Hindlimb muscle (tissue), 1 donor: Measurements from ENCODE around the gene PRTFDC1. TPM values are rescaled to one million over a fixed set of nuclear protein-coding genes. Genes with fewer than 3 reads are reported as not detected.

Experiments
- DNase-seq: peaks from one replicate; pipeline ENCODE4 v3.0.0-alpha.2; 2013
- polyA plus RNA-seq: library from polyadenylated mRNA; unstranded; fragments of 120-200 nt; gene quantifications from one replicate; pipeline ENCODE4 v1.2.1, GENCODE V29; 2013; ENCODE audit not compliant: insufficient read length

The PRTFDC1 gene
- polyA plus RNA-seq, 1 donor: 10.1 TPM

DNA sequence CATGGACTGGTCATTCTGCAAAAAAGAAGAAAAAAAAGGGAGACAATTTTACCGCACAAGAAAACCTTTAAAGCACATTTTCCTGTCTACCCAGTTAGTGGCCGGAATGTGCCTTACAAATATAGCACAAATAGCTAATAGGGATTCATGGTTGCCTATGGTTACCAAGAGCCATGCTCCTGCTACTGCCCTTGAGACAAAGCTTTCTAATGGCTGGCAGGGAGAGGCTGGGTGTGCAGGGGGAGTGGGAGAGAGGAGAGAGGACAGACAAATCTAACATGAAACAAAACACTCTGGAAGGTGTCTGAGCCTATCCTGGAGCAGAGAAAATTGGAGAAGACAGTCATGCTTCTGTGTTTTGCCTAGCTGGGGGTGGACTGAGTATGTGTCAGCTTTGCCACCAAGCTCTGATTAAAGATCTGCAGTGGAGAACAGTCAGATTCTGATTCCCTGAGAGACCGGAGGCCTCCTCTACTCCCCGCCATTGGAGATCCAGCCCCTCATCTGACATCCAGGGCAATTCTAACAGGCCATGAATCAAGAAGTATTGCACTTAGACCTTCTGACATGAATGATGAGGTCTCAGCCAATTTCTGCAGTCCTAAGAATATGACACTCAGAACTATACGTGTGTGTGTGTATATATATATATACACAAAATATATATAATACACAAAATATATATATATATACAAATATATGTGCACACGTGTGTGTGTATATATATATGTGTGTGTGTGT, 80.2 kb downstream of the PRTFDC1 start:
- no peak for DNase-seq

DNA sequence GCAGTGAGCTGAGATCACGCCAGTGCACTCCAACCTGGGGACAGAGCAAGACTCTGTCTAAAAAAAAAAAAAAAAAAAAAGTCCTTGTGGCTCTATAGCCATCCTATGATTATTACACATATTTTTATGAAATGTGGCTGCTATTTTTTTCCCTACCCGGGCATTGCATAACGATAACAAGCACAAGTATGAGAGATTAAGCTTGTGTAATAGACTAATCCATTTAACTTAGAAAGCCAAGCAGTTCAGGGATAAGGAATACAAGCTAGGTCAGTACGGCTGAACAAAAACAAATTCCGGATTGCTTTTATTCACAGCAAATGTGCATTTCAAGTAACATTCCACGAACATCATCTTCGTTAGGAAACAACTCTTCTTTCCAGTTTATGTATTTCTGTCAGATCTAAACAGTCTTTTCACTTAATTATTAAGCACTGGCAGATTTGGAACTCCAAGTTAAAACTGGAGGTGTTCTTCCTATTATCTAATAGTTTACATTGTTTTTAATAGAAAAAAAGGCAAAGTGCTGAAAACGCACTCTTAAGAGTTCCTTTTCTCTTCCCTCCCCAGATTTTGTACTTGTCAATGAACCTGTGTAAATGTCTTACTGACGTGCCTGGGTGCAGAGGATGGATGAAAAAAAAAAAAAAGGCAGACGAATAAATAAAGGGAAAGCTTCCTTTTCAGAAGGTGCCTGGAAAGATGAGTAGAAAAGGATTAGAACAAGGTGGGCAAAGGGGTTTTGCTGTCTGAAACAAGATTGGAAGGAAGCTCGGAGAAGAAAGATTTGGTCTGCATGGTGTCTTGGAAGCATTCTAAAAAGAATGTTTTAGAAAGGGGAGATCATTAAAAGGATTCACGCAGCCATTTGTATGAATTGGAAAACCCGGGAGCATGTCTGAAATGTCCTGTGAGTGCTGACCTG, 81.1 kb downstream of the PRTFDC1 start:
- no peak for DNase-seq

DNA sequence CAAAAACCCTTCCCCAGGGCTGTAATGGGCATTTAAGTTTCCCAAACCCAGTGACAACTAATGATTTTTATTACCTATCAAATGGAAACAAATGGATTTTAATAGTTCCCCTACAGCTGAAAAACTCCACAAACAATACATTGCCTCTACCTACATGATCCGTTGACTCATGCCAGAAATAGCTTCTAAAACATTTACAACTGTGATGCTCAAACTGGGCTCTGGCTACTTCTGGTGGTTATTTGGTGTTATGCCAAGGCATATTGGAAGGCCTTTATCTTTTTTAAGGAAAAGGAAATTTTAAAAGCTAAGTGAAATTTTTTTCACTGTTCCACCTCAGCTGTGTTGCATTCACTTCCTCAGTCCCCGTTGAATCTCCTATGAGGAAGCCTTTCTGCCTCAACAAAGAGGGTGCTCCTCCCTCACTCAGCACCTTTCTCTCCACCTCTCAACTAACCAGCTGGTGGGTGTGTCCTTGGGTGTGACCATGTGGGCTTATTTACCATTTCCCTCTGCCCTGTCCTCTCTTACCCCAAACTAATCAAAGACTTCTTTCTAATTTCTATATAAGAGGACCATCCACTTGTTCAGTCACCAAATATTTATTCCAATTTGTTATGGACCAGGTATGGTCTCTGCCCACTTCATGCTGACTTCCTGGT, 82.9 kb downstream of the PRTFDC1 start:
- no peak for DNase-seq

DNA sequence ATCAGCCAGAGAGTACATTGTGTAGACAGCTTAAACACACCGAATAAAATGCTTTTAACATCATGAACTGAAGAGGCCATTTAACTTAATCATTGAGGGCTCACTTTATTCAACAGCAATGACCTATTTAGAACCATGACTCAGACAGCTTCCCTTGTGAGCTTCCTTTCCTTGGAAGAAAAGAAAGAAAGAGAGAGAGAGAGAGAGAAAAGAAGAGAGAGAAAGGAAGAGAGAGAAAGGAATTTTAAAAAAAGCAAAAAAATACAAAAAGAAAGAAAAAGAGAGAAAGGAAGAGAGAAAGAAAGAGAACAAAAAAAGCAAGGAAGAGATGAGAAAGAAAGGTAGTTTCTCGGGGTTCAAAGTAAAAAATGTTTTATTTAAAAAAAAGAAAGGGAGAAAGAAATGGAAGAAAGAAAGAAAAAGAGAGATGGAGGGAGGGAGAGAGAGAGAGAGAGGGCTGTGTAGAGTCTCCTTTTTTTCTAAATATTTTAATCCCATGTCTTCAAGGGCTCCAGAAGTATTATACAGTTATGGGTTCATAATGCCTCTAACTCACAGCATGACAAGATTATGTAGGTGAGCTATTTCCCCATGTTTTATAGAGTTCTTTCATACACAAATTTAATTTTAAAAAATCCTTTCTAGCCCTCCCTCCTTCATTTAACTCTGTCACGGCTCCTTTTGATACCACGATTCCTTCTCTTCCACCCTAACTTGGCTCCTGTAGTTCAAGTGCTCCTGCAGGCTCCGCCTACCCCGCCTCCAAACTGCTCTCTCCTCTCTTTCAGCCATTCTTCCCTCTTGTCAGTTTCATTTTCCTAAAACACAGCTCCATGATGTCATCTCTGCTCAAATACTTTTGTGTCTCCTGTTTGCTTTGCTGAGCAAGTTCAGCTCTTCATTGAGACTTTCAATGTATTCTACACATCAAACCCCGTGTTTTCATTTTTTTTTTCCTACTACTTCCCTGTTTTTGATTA, 85.5 kb downstream of the PRTFDC1 start:
- peak; percentile 56 for DNase-seq

DNA sequence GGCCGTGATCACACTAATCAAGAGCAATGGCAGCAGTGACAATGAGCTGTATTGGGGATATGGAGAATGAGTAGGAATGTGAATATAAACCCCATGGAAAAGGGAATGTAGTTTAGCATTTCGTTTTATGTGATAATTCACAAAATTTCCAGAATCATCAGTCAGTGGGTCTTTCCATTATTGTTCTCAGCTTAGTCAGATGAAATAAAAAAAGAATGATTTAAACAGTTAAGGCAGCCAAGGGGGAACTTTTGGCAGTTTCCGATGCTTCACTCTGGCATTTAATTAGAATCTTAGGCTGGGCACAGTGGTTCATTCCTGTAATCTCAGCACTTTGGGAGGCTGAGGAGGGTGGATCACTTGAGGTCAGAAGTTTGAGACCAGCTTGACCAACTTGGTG, 86.6 kb downstream of the PRTFDC1 start:
- no peak for DNase-seq

DNA sequence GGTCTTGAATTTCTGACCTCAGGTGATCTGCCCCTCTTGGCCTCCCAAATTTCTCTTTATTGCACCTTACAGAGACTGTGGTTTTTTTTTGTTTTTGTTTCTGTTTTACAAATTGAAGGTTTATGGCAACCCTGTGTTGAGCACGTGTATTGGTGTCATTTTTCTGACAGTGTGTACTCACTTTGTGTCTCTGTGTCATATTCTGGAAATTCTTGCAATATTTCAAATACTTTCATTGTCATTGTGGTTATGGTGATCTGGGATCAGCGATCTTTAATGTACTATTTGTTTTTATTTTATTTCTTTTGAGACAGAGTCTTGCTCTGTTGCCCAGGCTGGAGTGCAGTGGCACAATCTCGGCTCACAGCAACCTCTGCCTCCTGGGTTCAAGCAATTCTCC, 89.8 kb downstream of the PRTFDC1 start:
- no peak for DNase-seq

DNA sequence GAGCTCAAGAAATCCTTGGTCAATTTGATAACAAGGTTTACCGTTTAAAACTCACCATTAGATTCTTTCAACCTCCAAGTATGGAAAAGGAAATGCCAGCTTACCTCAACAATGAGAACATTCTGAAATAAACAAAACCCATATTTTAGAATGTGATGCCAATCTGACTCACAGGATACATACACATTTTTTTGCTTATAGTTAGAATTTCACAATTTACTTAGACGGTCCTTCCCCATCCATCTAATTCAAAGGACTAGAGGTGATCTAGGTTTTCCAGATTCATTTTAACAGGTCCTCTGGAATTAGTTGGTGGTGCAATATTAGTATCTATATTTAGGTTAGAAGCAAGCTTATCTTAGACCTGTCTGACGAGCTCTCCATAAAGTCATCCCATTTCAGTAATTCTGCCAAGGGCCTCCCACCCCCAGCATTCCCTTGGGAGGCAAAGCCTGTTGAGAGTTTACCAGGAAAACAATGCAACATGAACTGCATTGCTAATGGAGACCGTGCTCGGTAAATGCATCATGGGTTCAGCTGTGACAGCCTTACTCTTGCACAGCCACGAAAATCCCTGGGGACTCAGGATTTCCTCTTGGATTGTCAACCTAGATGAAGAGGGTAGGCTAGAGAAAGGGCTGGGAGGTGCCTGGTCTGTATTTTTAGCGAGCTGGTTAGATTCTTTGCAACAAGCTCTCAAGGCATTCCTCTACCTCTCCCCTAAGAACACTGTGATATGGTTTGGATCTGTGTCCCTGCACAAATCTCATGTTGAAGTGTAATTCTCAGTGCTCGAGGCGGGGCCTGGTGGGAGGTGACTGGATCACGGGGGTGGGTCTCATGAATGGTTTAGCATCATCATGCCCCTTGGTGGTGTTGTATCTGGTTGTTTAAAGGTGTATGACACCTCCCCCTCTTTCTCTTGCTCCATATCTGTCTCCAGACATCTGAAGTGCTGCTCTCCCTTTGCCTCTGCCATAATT, 93.8 kb downstream of the PRTFDC1 start:
- DNase-seq: no peak

DNA sequence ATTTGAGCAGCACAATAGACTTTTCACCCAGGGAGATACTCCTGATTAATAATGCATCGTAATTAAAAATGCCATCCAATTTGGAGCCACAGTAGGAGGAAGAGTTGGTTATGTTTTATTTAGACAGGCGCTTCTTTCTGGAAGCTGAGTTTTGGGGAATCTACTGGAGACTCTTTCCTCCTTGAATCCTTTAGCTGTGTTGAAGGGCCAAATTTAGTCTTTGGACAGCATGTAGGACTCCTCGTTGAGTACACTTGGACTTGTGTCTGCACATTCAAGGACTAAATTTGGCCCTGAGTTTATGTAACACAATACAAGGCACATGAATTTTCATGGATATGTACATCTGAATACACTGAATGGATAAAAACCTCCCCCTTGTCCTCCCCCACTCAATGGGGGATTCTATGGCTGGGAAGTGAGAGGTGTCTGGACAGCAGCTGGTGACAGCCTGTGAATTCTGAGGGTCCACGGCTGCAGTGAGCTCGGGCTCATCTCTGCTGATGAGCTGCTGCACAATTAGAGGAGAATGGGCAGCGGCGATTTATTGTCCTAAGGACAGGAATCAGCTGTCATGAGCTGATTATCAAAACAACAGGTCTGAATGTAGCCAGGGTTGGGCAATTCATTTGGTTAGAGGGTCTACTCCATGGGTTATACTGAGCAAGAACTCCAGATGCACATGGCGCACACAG, 95.2 kb downstream of the PRTFDC1 start:
- no peak for DNase-seq

DNA sequence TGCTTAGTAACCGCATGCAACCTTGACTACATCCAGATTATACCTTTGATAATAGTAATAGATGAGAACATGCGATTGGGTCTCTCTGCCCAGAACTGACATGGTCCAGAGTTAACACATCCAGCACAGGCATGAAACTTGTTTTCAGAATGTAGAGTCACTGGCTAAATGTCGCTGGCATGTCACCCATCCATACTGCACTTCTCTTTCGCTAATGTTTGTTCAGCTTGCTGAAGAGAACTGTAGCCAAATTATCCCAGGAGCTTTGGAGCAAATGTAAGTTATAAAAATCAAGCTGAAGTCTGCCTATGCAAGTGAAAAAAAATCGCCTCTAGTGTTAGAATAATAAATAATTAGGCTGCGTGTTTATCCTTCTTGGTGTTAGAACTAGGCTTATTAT, 98.2 kb downstream of the PRTFDC1 start:
- no peak for DNase-seq

DNA sequence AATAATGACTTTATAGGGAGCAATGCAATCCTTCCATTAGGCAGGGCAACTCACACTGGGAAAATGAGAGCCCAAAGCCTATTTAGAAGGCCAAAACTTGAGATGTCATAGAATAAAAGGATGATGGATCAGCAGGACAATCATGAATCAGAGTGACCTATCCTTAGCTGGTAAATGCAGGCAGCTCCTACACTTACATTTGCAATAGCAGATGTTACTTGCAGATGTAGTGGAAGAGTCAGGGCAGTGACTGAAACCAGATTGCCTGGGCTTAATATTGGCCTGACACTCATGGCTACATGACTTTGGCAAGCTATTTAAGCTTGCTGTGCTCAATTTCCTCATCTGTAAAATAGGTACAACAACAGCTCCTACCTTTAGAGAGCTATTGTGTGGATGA, 98.7 kb downstream of the PRTFDC1 start:
- DNase-seq: no peak

DNA sequence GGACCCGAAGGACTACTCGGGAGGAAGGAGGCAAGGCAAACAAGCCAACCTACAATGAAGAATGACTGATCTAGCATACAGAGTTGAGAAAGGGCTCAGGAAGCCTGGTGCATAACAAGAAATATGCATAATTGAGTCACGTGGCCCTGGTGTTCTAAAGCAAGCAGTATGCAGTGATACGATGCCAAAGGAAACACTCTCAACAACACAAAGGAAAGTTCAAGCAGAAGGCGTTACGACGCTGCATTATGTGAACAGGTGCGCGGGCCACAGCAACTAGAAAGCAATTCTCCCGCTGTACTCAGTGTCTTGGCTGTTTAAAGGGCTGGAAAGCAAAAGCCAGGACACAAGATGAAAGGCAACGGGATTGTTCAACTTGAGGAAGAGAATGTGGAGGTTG, 100.8 kb downstream of the PRTFDC1 start:
- no peak for DNase-seq

DNA sequence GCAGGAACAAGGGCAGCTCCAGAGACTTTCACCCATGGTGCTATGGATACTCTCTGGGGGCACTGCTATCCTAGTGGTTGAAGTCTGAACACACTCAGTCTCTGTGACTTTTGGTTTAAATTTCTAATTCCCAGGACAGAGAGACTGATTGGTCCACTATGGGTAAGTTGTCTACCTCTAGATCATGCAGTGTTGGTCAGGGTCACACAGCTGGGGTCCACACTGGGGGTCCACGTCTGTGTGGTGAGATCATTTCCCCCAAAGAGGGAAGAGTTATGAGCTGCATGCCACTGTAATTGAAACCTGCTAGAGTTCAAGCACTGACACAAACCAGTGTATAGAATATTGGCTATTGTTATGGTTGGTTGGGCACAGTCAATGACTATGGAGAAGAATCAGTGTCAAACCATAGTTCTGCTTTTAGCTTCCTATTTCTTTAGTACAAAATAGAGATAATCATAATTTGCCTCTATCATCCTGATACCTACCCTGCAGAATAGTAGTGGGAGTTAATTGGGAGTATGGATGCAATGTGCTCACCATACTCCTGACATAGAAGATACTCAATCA, 101.6 kb downstream of the PRTFDC1 start:
- DNase-seq: no peak

DNA sequence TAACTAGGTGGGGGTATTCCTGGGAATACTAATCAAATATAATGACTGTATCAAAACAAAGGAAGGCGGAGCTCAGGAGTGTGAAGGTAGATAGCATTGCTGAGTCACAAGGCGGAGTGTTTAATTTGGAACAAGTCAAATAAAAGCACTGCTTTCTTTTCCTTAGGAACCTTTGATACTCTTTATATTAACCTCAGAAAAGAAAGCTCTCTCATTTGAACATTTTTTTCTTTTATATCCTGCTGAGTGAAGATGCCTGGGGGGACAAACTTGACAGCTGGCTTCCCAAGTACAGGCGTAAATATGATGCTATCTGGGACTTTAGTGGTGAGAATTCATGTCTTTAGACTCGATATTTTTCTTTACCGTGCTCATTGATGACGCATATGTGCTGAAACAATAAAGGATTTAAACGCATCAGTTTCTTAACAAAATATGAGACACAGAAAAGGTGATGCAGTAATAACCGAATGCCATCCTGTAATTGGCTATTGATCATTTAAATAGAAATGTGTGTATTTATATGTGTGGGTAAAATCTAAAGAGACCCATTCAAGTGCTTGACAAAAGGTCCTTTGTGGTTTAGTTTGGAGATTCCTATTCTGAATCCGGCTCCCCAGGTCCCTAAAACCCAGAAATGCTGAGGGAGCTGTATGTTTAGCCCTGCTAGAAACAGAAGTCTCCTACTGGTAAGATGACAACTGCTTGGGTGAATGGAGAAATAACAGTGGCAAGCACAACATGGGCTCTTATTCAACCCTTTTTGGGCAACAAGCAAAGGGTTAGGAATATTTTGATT, 102.7 kb downstream of the PRTFDC1 start:
- DNase-seq: no peak

DNA sequence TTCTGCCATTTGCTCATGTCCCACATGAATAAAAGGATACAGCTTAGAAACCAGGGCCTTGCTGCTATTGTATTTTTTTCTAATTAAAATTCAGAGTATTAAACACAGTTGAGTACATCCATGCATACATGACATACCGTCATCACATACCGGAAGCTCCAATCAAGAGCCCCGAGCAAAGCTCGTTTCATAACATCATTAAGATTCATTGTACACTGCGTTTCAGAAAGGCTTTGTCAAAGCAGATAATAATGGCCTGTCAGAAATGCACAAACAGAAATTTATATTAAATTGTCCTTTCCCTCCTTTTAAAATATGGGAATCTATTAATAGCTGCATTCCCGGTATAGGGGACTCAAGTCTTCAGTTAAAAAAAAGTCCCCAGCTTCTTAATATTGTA, 103.4 kb downstream of the PRTFDC1 start:
- DNase-seq: no peak

DNA sequence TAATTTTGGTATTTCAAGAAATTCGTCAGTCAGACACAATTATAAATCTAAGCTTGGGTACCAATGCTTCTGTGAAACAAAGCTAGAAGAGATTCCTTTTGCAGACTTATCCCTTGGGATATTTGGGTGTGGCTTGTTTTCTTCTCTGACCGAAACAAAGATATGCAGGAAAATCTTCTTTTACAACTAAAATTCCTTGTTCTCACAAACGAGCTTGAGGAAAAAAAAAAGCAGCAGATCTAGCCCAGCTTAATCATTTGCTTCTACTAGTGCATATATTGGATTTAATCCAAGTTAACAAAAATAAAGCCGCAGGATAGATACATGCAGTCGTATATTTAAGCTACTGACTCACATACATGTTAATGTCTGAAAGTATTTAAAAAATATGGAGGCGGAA, 104.2 kb downstream of the PRTFDC1 start:
- DNase-seq: peak; percentile 42

DNA sequence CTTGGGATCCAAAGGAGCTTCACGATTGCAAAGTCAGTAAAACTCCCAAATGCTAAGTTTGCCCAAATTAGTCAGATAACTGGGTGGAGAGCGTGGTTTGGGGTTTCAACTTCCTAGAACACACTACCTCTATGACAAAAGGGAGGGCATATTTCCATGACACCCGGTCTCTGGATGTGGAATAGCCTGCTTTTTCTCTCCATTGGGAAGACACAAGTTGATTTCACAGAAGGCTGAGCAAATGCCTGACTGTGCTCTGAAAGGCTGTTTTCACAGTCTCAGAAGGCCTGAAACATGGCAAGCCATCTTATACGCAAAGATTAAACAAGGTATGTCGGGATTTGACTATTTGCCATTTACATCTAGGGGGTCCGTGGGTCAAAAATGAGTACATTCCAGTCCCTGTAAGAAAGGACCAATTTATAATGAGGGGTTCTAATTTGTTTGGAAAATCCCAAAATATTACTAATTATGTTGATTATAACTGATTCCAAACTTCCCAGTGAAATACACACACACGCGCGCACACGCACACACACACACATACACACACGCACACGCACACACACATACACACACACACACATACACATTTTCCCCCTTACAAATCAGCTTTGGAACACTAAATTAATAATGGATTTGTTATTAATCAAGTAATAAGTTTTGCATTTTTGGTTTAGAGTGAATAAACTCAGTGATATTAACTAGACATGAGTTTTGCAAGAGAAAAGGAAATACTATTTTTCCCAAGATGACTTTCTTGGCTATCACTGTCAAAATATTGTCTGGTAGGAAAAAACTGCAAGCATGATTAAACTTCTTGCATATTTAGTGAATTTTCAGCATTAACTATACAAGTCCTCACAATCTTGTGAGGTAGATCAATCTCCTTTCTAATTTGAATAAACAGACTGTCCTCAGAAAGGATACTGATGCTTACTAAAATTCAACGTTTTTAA, 105.0 kb downstream of the PRTFDC1 start:
- DNase-seq: peak; percentile 41

DNA sequence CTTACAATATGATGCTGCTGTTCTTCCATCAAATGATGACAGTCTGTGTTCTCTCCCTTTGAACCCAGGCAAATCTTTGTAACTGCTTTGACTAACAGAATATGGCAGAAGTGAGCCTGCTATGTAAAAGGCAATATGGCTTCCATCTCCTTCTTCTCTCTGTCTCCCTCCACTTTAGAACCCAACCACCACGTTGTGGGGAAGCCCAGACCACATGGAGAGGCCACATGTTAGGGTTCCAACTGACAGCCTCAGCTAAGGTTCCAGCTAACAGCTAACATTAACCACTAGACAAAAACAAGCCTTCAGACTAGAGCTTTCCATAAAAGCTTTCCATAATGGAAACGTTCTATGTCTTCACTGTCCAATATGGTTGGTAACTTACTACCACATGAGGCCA, 107.7 kb downstream of the PRTFDC1 start:
- no peak for DNase-seq

DNA sequence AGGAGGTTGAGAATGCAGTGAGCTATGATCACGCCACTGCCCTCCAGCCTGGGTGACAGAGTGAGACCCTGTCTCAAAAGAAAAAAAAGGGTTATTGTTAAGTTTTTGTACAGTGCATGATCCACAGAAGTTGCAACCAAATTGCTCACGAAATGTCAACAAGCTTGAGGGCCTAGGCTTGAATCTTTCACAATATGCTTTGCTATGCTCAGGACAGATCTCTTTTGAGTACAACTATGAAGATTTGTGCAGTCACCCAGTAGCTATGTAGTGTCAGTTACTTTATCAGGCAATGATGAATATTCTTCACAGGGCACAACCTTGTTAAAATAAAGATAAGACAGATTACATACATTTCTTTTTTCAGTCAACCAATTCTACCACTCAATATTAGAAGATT, 109.2 kb downstream of the PRTFDC1 start:
- no peak for DNase-seq
